ENCODE data around the gene GLP1R. TPM values are rescaled to one million over a fixed set of nuclear protein-coding genes. Genes with fewer than 3 reads are reported as not detected.

Gene GLP1R
- polyA plus RNA-seq, 1 of the 3 experiments (the other 2 are of a cell fraction): not detected

- no peak overlapping the region for H3K4me2 ChIP-seq
- CTCF ChIA-PET: interaction anchor here (0.8 to 2.7 kb wide), 7 partner anchors 9 to 150 kb away, joined by 3 to 19 read pairs (median 4); no protein-coding TSS in a partner anchor
- H3K27me3 ChIP-seq (ENCODE audit: insufficient read depth): no peaks in the 10 kb centered on the region
- H3K36me3 ChIP-seq (replicated peaks in 1 of 2; ENCODE audit: control insufficient read depth in 1 of 2, insufficient read depth in 2 of 2, low read length in 1 of 2): no peaks in the 10 kb centered on the region
- DNase-seq: no peak
- POLR2A ChIA-PET: no interaction called here
- H3K9ac ChIP-seq: no peak overlapping the region
- H2AFZ ChIP-seq (ENCODE audit: low read depth): no peak overlapping the region
- H3K79me2 ChIP-seq (ENCODE audit: insufficient read depth): no peaks in the 10 kb centered on the region
- H3K4me1 ChIP-seq (ENCODE audit: control insufficient read depth in 1 of 2, insufficient read depth in 2 of 2, low read depth in 1 of 2, low read length in 1 of 2): no peaks in the 10 kb centered on the region
- H3K9me3 ChIP-seq: no peaks in the 10 kb centered on the region
- TF ChIP-seq POLR2AphosphoS5 (IDR thresholded peaks at IDR 0.05; ENCODE audit: low read depth, low read length): no peak
- no peak for TF ChIP-seq MXI1 (IDR thresholded peaks at IDR 0.05; ENCODE audit: low read depth, low read length)
- no peak for TF ChIP-seq RXRA (IDR thresholded peaks at IDR 0.05; ENCODE audit: borderline replicate concordance, low read depth)
- TF ChIP-seq PBX3 (IDR thresholded peaks at IDR 0.05): no peak
- TF ChIP-seq RFX5 (IDR thresholded peaks at IDR 0.05; ENCODE audit: low read length): no peak
- no peak for TF ChIP-seq EZH2phosphoT487 (IDR thresholded peaks at IDR 0.05; ENCODE audit: borderline replicate concordance, low read depth)
- TF ChIP-seq CTCF (IDR thresholded peaks at IDR 0.05): no peak
- TF ChIP-seq FOXM1 (IDR thresholded peaks at IDR 0.05; ENCODE audit: low read depth): no peak
- TF ChIP-seq RCOR1 (IDR thresholded peaks at IDR 0.05; ENCODE audit: low read length): no peak
- TF ChIP-seq RAD21 (IDR thresholded peaks at IDR 0.05; ENCODE audit: low read length): no peak
- no peak for TF ChIP-seq GABPA (IDR thresholded peaks at IDR 0.05; ENCODE audit: low read depth)
- TF ChIP-seq EP300 (IDR thresholded peaks at IDR 0.05; ENCODE audit: borderline replicate concordance in 1 of 2, low read depth in 1 of 2, low read length in 1 of 2): no peak
- TF ChIP-seq TCF12 (IDR thresholded peaks at IDR 0.05): no peak
- TF ChIP-seq JUND (IDR thresholded peaks at IDR 0.05): no peak
- TF ChIP-seq SMC3 (IDR thresholded peaks at IDR 0.05; ENCODE audit: low read depth, low read length): no peak
- TF ChIP-seq USF1 (IDR thresholded peaks at IDR 0.05; ENCODE audit: borderline replicate concordance, low read depth): no peak
- no peak overlapping the region for H3K4me3 ChIP-seq (ENCODE audit: low read depth in 2 of 2, low read length in 1 of 2)
- H3K27ac ChIP-seq (ENCODE audit: low read depth in 2 of 2, low read length in 1 of 2): no peak overlapping the region
- no peaks in the 10 kb centered on the region for H4K20me1 ChIP-seq (ENCODE audit: insufficient read depth)
- 52% methylated on average over 7 of the region's 7 CpGs for WGBS (ENCODE audit: low lambda C conversion rate)
- no peaks in the 10 kb centered on the region for H3F3A ChIP-seq (replicated peaks; ENCODE audit: insufficient read depth)
- no peaks in the 10 kb centered on the region for H3K9me2 ChIP-seq
Measured at GRCh38 chr6:39016839-39017546, 31.6 kb upstream of the GLP1R start.

All from SK-N-SH (cell line).